ENCODE results near the gene CLSTN1. TPM values are rescaled to one million over a fixed set of nuclear protein-coding genes. Genes with fewer than 3 reads are reported as not detected.

The CLSTN1 gene
- total and polyA plus RNA-seq, 10 of the 15 experiments (the other 5 are each of a cell fraction or from before 2014, with no cell fraction given): 2.7 to 64.4 (median 23.2) TPM

GRCh38 chr1:9746651-9747050, 77.1 kb downstream of the CLSTN1 start:
- no peak overlapping the region for H3K4me3 ChIP-seq
- in situ Hi-C loops (cut with MboI) (no loop called here), intact Hi-C loops (cut with micrococcal nuclease; ENCODE audit: unreplicated experiment) (no loop called here)
- H3K9me3 ChIP-seq (replicated peaks; ENCODE audit: control insufficient read depth, insufficient read depth, low read length): no peaks in the 10 kb centered on the region
- no peak overlapping the region for H3K4me2 ChIP-seq (ENCODE audit: control insufficient read depth, insufficient read depth)
- peaks cover 13 to 16% of the 10 kb centered on the region in 2 experiments for H3K36me3 ChIP-seq (ENCODE audit: control insufficient read depth in 2 of 2, insufficient read depth in 2 of 2, low read length in 1 of 2)
- no peak overlapping the region for H3K9ac ChIP-seq (ENCODE audit: control insufficient read depth, insufficient read depth, low read length)
- H3K79me2 ChIP-seq (ENCODE audit: control insufficient read depth, insufficient read depth, low read length): no peaks in the 10 kb centered on the region
- no TSS peak for BruUV-seq (replicated peaks)
- TF ChIP-seq YY1 (IDR thresholded peaks at IDR 0.05; ENCODE audit: low read depth, low read length): no peak
- TF ChIP-seq MEF2B (IDR thresholded peaks at IDR 0.05; ENCODE audit: partially characterized antibody, poor library complexity, severe bottlenecking): no peak
- no peak for TF ChIP-seq ETV6 (conservative IDR thresholded peaks at IDR 0.05 in 1 of 2, IDR thresholded peaks at IDR 0.05 in 1 of 2; ENCODE audit: borderline replicate concordance in 1 of 2, low read depth in 1 of 2)
- TF ChIP-seq ZNF384 (IDR thresholded peaks at IDR 0.05; ENCODE audit: borderline replicate concordance, low read depth, low read length): no peak
- no peak for TF ChIP-seq SIX5 (IDR thresholded peaks at IDR 0.05; ENCODE audit: low read depth, low read length, severe bottlenecking)
- ChIA-PET CTCF (interaction anchor here (0.7 to 1.2 kb wide), 2 partner anchors 38 to 120 kb away, joined by 3 to 4 read pairs; no protein-coding TSS in a partner anchor), RAD21 (ENCODE audit: unreplicated experiment) (interaction anchor here (1.1 kb wide), 1 partner anchor 120 kb away, joined by 3 read pairs; no protein-coding TSS in a partner anchor), SMC1A (ENCODE audit: uncharacterized antibody, unreplicated experiment) (interaction anchor here (0.7 to 1.1 kb wide), 2 partner anchors 39 to 748 kb away, joined by 3 read pairs; no protein-coding TSS in a partner anchor), POLR2A (no interaction called here)
- no peak overlapping the region for H3K27ac ChIP-seq (ENCODE audit: control insufficient read depth, insufficient read depth)
- no peaks in the 10 kb centered on the region for H3K4me1 ChIP-seq (ENCODE audit: control insufficient read depth, insufficient read depth, low read length)
- WGBS (ENCODE audit: insufficient coverage, insufficient replicate concordance, low lambda C conversion rate, missing lambda C conversion rate): 89% methylated on average over 7 of the region's 7 CpGs
- ATAC-seq (no peak), FAIRE-seq (no peak), DNase-seq (ENCODE audit: low read depth, low spot score) (no peak)
- H4K20me1 ChIP-seq (ENCODE audit: control insufficient read depth, insufficient read depth): no peaks in the 10 kb centered on the region
- H3K27me3 ChIP-seq (replicated peaks in 1 of 2; ENCODE audit: control insufficient read depth in 2 of 2, insufficient read depth in 2 of 2, low read length in 1 of 2): no peaks in the 10 kb centered on the region
- H2AFZ ChIP-seq (ENCODE audit: control insufficient read depth, low read depth, low read length): no peak overlapping the region

GRCh38 chr1:9746211-9746610, 77.6 kb downstream of the CLSTN1 start:
- POLR2A ChIA-PET: interaction anchor here (0.7 kb wide), 1 partner anchor 9 kb away, joined by 4 read pairs; no protein-coding TSS in a partner anchor

More at GRCh38 chr1:9746211-9746610, 77.6 kb downstream of the CLSTN1 start:
- WGBS (ENCODE audit: insufficient coverage, insufficient replicate concordance, low lambda C conversion rate, missing lambda C conversion rate): 97% methylated on average over 3 of the region's 3 CpGs
- H3K4me1 ChIP-seq (ENCODE audit: control insufficient read depth, insufficient read depth, low read length): no peaks in the 10 kb centered on the region
- CTCF ChIA-PET: interaction anchor here (1.2 kb wide), 1 partner anchor 120 kb away, joined by 4 read pairs; no protein-coding TSS in a partner anchor
- no peaks in the 10 kb centered on the region for H4K20me1 ChIP-seq (ENCODE audit: control insufficient read depth, insufficient read depth)
- SMC1A ChIA-PET (ENCODE audit: uncharacterized antibody, unreplicated experiment): interaction anchor here (0.9 to 1.1 kb wide), 2 partner anchors 120 to 748 kb away, joined by 3 read pairs; no protein-coding TSS in a partner anchor
- no peak overlapping the region for H3K9ac ChIP-seq (ENCODE audit: control insufficient read depth, insufficient read depth, low read length)
- no peak overlapping the region for H3K4me2 ChIP-seq (ENCODE audit: control insufficient read depth, insufficient read depth)
- no peaks in the 10 kb centered on the region for H3K9me3 ChIP-seq (replicated peaks; ENCODE audit: control insufficient read depth, insufficient read depth, low read length)
- no peak overlapping the region for H3K4me3 ChIP-seq
- FAIRE-seq (no peak), ATAC-seq (no peak), DNase-seq (ENCODE audit: low read depth, low spot score) (no peak)
- peaks cover 13 to 14% of the 10 kb centered on the region in 2 experiments for H3K36me3 ChIP-seq (ENCODE audit: control insufficient read depth in 2 of 2, insufficient read depth in 2 of 2, low read length in 1 of 2)
- H2AFZ ChIP-seq (ENCODE audit: control insufficient read depth, low read depth, low read length): no peak overlapping the region
- TF ChIP-seq ATF2 (IDR thresholded peaks at IDR 0.05; ENCODE audit: low read length): no peak
- TF ChIP-seq STAT1 (conservative IDR thresholded peaks at IDR 0.05): no peak
- no peak for TF ChIP-seq BCL11A (IDR thresholded peaks at IDR 0.05; ENCODE audit: low read depth, low read length)
- TF ChIP-seq JUND (IDR thresholded peaks at IDR 0.05; ENCODE audit: low read depth, low read length): no peak
- in situ Hi-C loops (cut with MboI) (no loop called here), intact Hi-C loops (cut with micrococcal nuclease; ENCODE audit: unreplicated experiment) (no loop called here)
- no peak overlapping the region for H3K27ac ChIP-seq (ENCODE audit: control insufficient read depth, insufficient read depth)
- no peaks in the 10 kb centered on the region for H3K27me3 ChIP-seq (replicated peaks in 1 of 2; ENCODE audit: control insufficient read depth in 2 of 2, insufficient read depth in 2 of 2, low read length in 1 of 2)
- H3K79me2 ChIP-seq (ENCODE audit: control insufficient read depth, insufficient read depth, low read length): no peaks in the 10 kb centered on the region
- RAD21 ChIA-PET (ENCODE audit: unreplicated experiment): interaction anchor here (1.1 kb wide), 1 partner anchor 120 kb away, joined by 3 read pairs; no protein-coding TSS in a partner anchor
- no TSS peak for BruUV-seq (replicated peaks)
